ENCODE measurements around the gene NTSR1.

NTSR1 gene

GRCh38 chr20:62708591-62709536 is at the start of gene NTSR1:
Gene NTSR1 (plus strand): TSS chr20:62708836. CDS start chr20:62709208, 372 bp downstream.
- in situ Hi-C loops (cut with HindIII; ENCODE audit: low sequenced_read_pairs) = no loop called here
- TF ChIP-seq, protein P1, sequence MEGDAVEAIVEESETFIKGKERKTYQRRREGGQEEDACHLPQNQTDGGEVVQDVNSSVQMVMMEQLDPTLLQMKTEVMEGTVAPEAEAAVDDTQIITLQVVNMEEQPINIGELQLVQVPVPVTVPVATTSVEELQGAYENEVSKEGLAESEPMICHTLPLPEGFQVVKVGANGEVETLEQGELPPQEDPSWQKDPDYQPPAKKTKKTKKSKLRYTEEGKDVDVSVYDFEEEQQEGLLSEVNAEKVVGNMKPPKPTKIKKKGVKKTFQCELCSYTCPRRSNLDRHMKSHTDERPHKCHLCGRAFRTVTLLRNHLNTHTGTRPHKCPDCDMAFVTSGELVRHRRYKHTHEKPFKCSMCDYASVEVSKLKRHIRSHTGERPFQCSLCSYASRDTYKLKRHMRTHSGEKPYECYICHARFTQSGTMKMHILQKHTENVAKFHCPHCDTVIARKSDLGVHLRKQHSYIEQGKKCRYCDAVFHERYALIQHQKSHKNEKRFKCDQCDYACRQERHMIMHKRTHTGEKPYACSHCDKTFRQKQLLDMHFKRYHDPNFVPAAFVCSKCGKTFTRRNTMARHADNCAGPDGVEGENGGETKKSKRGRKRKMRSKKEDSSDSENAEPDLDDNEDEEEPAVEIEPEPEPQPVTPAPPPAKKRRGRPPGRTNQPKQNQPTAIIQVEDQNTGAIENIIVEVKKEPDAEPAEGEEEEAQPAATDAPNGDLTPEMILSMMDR (IDR thresholded peaks at IDR 0.05; ENCODE audit: low read depth, low read length) = no peak
- no peak for DNase-seq (ENCODE audit: low read depth, low spot score)
- H3K4me3 ChIP-seq (ENCODE audit: low read depth, low read length) = no peak within 1 kb of the TSS

GRCh38 chr20:62659488-62660239 is 49.0 kb upstream of the NTSR1 start:
- in situ Hi-C loops (cut with HindIII; ENCODE audit: low sequenced_read_pairs) = no loop called here
- no peak for DNase-seq (ENCODE audit: low read depth, low spot score)
- no peak overlapping the region for H3K4me3 ChIP-seq (ENCODE audit: low read depth, low read length)
- TF ChIP-seq, protein P1 (IDR thresholded peaks at IDR 0.05; ENCODE audit: low read depth, low read length) = no peak

DNA sequence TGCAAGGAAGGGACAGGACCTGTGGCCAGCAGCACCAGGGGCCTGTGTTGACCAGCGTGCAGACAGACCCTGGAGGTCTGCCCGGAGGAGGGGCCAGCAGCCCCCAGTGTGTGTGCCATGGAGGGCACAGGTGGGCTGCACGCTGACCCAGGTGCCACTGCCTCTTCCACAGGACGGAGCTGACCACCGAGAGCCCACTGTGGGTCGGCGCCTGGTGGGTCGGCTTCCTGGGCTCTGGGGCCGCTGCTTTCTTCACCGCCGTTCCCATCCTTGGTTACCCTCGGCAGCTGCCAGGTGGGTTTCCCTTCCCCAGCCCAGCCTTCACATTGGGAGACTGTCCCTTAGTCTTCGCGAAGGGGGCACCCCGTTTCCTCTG is 48.4 kb upstream of the NTSR1 start:
- no peak overlapping the region for H3K4me3 ChIP-seq (ENCODE audit: low read depth, low read length)
- in situ Hi-C loops (cut with HindIII; ENCODE audit: low sequenced_read_pairs) = no loop called here
- no peak for DNase-seq (ENCODE audit: low read depth, low spot score)
- TF ChIP-seq, protein P1 (IDR thresholded peaks at IDR 0.05; ENCODE audit: low read depth, low read length) = no peak

- TF ChIP-seq, protein P1 (IDR thresholded peaks at IDR 0.05; ENCODE audit: low read depth, low read length) = no peak
- in situ Hi-C loops (cut with HindIII; ENCODE audit: low sequenced_read_pairs) = no loop called here
- H3K4me3 ChIP-seq (ENCODE audit: low read depth, low read length) = no peak overlapping the region
Observed at GRCh38 chr20:62660768-62661167, 47.9 kb upstream of the NTSR1 start.

GRCh38 chr20:62661647-62662046 is 47.0 kb upstream of the NTSR1 start:
- in situ Hi-C loops (cut with HindIII; ENCODE audit: low sequenced_read_pairs) = no loop called here
- no peak for DNase-seq (ENCODE audit: low read depth, low spot score)
- no peak overlapping the region for H3K4me3 ChIP-seq (ENCODE audit: low read depth, low read length)
- TF ChIP-seq, protein P1 (IDR thresholded peaks at IDR 0.05; ENCODE audit: low read depth, low read length) = no peak

More at GRCh38 chr20:62660768-62661167, 47.9 kb upstream of the NTSR1 start:
- DNase-seq (ENCODE audit: low read depth, low spot score) = no peak

GRCh38 chr20:62662422-62662821 is 46.2 kb upstream of the NTSR1 start:
- in situ Hi-C loops (cut with HindIII; ENCODE audit: low sequenced_read_pairs) = no loop called here
- no peak for DNase-seq (ENCODE audit: low read depth, low spot score)
- no peak overlapping the region for H3K4me3 ChIP-seq (ENCODE audit: low read depth, low read length)
- TF ChIP-seq, protein P1 (IDR thresholded peaks at IDR 0.05; ENCODE audit: low read depth, low read length) = no peak

All from astrocyte of the spinal cord (primary cell).